Colonic mucosa (tissue), 4 donors: ENCODE results near the gene SOX11. TPM values are rescaled to one million over a fixed set of nuclear protein-coding genes. Genes with fewer than 3 reads are reported as not detected.

Experiments used
- DNase-seq: peaks from one replicate; pipeline ENCODE4 v3.0.0-alpha.2; 2020
- H3K27ac ChIP-seq: fragments of 200-600 bp; one replicate; pipeline ENCODE4 v1.8.0; 2021
- H3K27me3 ChIP-seq: fragments of 200-600 bp; one replicate; pipeline ENCODE4 v1.8.0; 2021
- H3K36me3 ChIP-seq: fragments of 200-600 bp; one replicate; pipeline ENCODE4 v1.8.0; 2021
- H3K4me1 ChIP-seq: fragments of 200-600 bp; one replicate; pipeline ENCODE4 v1.8.0; 2021; ENCODE audit warnings: mild to moderate bottlenecking
- H3K4me3 ChIP-seq: fragments of 200-600 bp; one replicate; pipeline ENCODE4 v1.8.0; 2021
- H3K9ac ChIP-seq, 2 donors: one replicate each; pipeline ENCODE4 v1.7.0; 2013; ENCODE audit warnings: control low read depth in 2 of 2, low read depth in 2 of 2, low read length in 2 of 2
- H3K9me3 ChIP-seq: fragments of 200-600 bp; one replicate; pipeline ENCODE4 v1.8.0; 2021
- CTCF ChIP-seq: fragments of 200-600 bp; IDR thresholded peaks from one replicate; pipeline ENCODE4 v1.8.0; 2022; ENCODE audit warnings: antibody characterized with exemption, mild to moderate bottlenecking
- intact Hi-C: fragments of 100-400 bp; cut with DNase I; formaldehyde crosslinking; loops from one replicate; pipeline ENCODE4 v1.14.1; 2022
- total RNA-seq, 2 donors: library from RNA; stranded (reverse); fragmentation: NEBNext Ultra II Directional in 1 of 2; extraction: Animal tissue kit (Norgen Biotek cat#: 25700) in 1 of 2; gene quantifications; one replicate each; pipeline ENCODE4 v1.2.1, GENCODE V29; 2021
- donor health status: healthy.
- donor health status: DM: no; HTN: no; CAD: no.
- donor health status: DM: no; HTN: no; CAD: no.

Gene SOX11
- total RNA-seq, 2 donors from 2014 or later: 0.35 TPM; not detected in 1

GRCh38 chr2:5740053-5740452, 47.9 kb downstream of the SOX11 start:
- Histone ChIP-seq H3K9me3 (no peaks in the 10 kb centered on the region), H3K27me3 (no peaks in the 10 kb centered on the region), H3K36me3 (no peaks in the 10 kb centered on the region), H3K4me3 (no peak overlapping the region), H3K27ac (no peak overlapping the region), H3K9ac (no peak overlapping the region), H3K4me1 (no peaks in the 10 kb centered on the region)
- no peak for TF ChIP-seq CTCF
- intact Hi-C loops: no loop called here
- no peak for DNase-seq

- Histone ChIP-seq H3K36me3 (no peaks in the 10 kb centered on the region), H3K27me3 (no peaks in the 10 kb centered on the region), H3K4me3 (no peak overlapping the region), H3K27ac (no peak overlapping the region), H3K9me3 (no peaks in the 10 kb centered on the region), H3K4me1 (no peaks in the 10 kb centered on the region), H3K9ac (no peak overlapping the region)
- intact Hi-C loops: no loop called here
- TF ChIP-seq CTCF: no peak
- no peak for DNase-seq
These were observed 48.6 kb downstream of the SOX11 start for GRCh38 chr2:5740817-5741216.

- no peak for TF ChIP-seq CTCF
- intact Hi-C loops: no loop called here
- Histone ChIP-seq H3K4me3 (no peak overlapping the region), H3K4me1 (no peaks in the 10 kb centered on the region), H3K9ac (no peak overlapping the region), H3K36me3 (no peaks in the 10 kb centered on the region), H3K27me3 (no peaks in the 10 kb centered on the region), H3K27ac (no peak overlapping the region), H3K9me3 (no peaks in the 10 kb centered on the region)
- no peak for DNase-seq
These were observed 49.1 kb downstream of the SOX11 start for GRCh38 chr2:5741242-5741641.

- TF ChIP-seq CTCF: no peak
- H3K4me3 ChIP-seq: no peak overlapping the region
- H3K9ac ChIP-seq: no peak overlapping the region
- H3K27ac ChIP-seq: no peak overlapping the region
- DNase-seq: no peak
- no peaks in the 10 kb centered on the region for H3K36me3 ChIP-seq
- H3K4me1 ChIP-seq: no peaks in the 10 kb centered on the region
- H3K27me3 ChIP-seq: no peaks in the 10 kb centered on the region
- intact Hi-C loops: no loop called here
- H3K9me3 ChIP-seq: no peaks in the 10 kb centered on the region
These were observed 49.9 kb downstream of the SOX11 start for GRCh38 chr2:5742126-5742525.

GRCh38 chr2:5748391-5748790, 56.2 kb downstream of the SOX11 start:
- Histone ChIP-seq H3K9ac (no peak overlapping the region), H3K4me3 (no peak overlapping the region)
- intact Hi-C loops: no loop called here

More at GRCh38 chr2:5748391-5748790, 56.2 kb downstream of the SOX11 start:
- no peak for TF ChIP-seq CTCF
- no peak overlapping the region for H3K27ac ChIP-seq
- DNase-seq: no peak
- H3K36me3 ChIP-seq: no peaks in the 10 kb centered on the region
- H3K9me3 ChIP-seq: no peaks in the 10 kb centered on the region
- H3K27me3 ChIP-seq: no peaks in the 10 kb centered on the region
- no peaks in the 10 kb centered on the region for H3K4me1 ChIP-seq
